Stimulated activated CD8-positive, alpha-beta memory T cell treated with anti-CD3 and anti-CD28 coated beads, Interleukin-4, amount 100 ng/mL, for 48 hours (primary cell): ENCODE data around the gene SRRM2.
A peak's percentile ranks its signal among the peaks of the same experiment; 100 is the strongest.
"Not testable (repeated sequence)": the region's sequence is repeated elsewhere in the genome, so short reads cannot be mapped to it uniquely, and the experiment has no call there.

Experiments used
- DNase-seq: peaks from one replicate; pipeline ENCODE4 v3.0.0-alpha.2; 2020

Gene SRRM2

DNA sequence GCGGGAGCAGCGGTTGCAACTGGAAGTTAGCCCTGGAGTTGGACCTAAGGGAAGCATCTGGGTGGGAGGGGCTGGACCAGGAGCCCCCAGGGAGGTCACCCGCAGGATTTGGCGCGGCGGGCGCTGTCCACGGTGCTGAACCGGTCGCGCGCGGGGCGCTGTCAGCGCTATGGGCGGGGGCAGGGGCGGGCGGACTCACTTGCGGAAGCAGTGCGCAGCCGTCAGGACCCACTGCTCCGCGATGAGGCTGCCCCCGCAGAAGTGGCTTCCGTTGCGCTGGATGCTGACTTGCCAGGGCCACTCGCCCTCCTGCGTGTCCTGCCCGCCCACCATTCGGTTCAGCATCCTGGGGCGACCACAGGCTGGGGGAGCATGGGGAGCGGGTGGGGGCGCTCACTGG is 36.9 kb upstream of the SRRM2 start:
- peak; percentile 87 for DNase-seq

DNA sequence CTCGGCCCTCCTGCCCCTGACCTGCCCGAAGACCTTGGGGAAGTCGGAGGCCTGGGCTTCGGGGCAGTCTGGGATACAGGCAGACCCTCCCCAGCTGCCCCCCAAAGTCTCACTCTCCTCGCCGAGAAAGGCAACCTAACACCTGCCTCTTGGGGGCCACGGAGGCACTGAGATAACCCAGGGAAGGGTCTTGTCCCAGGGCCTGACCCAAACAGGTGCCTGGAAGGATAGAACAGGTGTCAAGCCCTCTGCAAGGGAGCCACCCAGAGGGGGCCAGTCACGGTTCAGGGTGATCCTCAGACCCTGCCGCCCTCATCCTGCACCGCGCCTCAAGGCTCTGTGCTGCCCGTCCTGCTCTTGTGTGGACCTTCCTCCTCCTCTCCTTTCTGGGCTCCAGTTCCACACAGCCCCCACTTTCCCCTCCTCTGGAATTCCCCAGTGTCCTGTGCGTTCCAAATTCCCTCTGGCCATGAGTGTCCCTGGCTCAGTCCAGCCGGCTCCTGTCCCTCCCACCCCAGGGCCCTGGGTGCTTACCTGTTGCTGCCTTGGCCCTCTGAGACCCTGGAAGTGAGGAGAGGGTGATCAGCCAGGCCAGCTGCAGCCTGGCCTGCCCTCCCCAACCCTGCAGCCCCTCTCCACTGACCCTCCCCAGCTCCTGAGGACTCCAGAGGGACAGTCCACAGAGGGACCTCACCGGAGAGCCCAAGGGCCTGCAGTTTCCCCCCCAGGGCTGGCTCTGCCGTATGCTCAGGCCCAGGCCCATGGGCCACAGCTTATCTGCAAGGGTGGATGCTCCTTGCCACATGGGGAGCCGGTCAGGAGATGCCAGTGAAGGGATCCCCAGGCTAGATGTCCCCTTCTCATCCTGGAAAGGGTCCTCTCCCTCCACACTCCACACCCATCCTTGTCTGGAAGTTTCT is 36.2 kb upstream of the SRRM2 start:
- DNase-seq: no peak

DNA sequence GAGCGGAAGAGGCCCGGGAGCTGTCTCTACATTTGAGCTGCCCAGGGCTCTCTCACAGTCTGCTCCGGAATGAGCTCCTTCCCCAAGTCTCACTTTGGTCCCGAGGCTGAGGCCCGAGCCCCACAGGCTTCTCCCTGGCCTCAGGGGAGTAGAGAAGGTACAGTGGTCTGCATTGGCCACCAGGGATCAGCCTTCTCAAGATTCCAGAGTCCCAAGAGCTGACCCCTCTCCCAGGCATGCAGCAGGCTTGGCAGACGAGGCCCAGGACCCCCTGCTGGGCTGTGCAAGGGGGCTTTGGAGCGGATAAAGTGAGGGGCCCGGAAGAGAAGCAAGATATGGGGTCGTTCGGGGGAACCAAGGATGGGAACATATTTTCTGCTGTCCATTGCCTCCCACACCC is 35.5 kb upstream of the SRRM2 start:
- no peak for DNase-seq

GRCh38 chr16:2717383-2718263 is 34.8 kb upstream of the SRRM2 start:
- DNase-seq: no peak

DNA sequence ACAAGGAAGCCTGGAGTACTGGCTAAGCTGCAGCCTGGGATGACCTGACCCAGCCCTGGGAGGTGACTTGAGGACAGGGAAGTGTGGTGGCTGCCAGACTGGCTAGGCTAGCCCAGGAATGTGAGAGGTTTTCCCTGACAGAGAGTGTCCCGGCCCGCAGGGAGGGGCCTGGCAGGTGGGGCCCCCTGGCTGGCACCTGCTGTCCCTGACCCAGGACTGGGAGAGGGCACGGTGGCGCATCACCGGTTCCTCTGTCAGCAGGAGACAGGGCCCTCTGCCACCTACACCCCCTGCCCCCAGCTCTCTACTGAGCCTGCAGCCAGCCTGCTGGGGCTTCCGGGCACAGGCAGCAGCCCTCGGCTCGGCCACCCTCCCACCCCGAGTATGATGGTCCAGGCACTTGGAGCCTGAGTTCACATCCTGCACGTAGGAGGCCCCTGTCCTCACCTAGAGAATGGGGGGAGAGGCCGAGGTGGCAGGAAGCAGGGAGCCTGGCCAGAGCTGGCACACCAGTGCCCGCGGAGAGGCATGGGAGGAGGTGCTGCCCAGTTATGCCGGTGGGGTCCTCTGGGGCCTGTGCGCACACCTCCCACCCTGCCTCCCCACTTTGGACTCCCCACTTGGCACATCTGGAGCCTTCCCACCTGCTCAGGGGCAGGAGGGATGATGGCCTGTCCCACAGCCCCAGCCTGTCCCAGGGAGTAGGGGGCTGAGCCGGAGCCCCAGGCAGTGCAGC is 32.9 kb upstream of the SRRM2 start:
- DNase-seq: no peak

- DNase-seq: no peak
These were observed 32.4 kb upstream of the SRRM2 start, which contains the start of gene PRSS27 for GRCh38 chr16:2720064-2720457. TSS of gene PRSS27 (minus strand) at chr16:2720224. CDS start at chr16:2720160, 64 bp downstream.

- peak; percentile 91 for DNase-seq
These were observed 31.5 kb upstream of the SRRM2 start for GRCh38 chr16:2720719-2721633.

GRCh38 chr16:2721634-2722173 is 30.7 kb upstream of the SRRM2 start:
- not testable (repeated sequence) for DNase-seq

DNA sequence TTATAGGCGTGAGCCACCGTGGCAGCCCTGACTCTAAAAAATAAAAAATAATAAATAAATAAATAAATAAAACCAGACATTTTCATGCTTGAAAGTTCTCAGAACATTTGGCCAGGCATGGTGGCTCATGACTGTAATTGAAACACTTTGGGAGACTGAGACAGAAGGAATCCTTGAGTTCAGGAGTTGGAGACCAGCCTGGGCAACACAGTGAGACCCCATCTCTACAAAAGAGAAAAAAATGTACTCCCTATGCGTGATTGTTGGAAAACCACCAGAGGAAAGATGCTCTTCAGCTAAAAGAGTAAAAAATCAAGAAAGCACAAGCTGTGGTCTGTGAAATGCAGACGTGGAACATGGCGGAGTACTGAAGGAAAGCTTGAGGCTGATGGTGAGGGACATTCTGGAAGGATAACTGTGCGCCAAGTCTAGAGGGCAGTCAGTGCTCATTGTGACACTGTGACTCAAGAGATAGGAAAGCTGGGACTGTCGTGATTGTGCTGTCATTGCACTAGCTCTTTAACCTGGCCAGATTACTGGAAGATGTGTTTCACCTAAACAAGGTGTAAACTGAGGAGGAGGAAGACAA is 28.3 kb upstream of the SRRM2 start:
- DNase-seq: no peak

DNA sequence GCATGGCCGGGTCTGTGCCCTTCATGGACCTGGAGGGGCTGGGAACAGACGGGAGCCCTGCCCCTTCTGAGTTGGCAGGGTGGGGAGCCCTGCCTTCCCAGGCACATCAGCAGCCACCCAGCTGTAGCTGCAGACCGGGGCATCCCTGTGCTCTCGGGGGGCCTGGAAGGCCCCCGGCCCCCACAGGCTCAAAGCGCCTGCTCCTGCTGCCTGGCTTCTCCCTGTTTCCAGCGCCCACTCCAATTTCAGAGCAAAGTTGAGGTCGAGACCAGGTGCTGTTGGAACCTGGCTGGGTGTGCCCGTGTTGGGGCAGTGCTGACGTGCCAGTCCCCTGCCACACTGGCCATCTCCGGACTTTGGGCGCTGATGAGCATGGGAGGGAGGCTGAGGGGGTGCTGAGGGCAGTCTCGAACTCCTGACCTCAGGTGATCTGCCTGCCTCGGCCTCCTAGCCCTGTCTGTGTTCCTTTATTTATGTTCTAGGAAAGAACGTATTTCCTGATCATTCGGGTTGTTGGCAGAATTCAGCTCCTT is 27.6 kb upstream of the SRRM2 start:
- no peak for DNase-seq

DNA sequence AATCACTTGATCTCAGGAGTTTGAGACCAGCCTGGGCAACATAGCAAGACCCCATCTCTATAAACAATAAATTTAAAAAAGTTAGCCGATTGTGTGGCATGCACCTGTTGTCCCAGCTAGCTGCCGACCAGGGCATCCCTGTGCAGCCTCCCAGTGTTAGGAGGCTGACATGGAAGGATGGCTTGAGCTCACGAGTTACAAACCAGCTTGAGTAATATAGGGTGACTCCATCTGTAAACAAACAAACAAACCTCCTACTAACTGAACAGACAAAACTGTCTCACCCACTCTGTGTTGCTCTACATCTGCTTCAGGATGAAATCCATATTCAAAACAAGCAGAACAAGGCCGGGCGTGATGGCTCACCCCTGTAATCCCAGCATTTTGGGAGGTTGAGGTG is 25.5 kb upstream of the SRRM2 start:
- DNase-seq: no peak

GRCh38 chr16:2728034-2728433 is 24.4 kb upstream of the SRRM2 start:
- DNase-seq: no peak

DNA sequence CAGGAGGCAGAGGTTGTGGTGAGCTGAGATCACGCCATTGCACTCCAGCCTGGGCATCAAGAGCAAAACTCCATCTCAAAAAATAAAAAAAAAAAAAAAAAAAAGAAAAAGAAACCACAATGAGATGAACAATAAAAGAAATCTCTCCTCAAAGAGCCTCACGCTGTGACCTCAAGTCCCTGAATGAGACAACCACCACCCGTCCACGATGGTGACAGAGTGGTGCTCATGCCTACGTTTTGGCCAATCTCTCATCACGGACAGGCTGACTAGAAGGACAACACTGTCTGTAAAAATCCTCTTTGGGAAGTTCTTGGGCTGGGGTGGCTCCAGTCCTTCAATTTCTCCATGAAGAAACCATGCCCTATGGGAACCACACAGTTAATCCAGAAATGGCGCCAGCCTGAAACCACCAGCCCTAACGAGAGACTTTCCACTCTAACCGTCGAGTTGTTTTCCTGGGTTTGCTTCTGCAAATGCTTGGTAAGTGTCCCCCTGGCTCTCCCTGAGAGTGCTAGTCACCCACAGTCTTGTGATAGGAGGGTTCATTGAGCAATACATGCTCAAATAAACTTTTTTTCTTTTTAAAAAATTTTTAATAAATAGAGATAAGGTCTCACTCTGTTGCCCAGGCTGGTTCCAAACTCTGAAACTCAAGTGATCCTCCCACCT is 17.5 kb upstream of the SRRM2 start:
- DNase-seq: no peak

DNA sequence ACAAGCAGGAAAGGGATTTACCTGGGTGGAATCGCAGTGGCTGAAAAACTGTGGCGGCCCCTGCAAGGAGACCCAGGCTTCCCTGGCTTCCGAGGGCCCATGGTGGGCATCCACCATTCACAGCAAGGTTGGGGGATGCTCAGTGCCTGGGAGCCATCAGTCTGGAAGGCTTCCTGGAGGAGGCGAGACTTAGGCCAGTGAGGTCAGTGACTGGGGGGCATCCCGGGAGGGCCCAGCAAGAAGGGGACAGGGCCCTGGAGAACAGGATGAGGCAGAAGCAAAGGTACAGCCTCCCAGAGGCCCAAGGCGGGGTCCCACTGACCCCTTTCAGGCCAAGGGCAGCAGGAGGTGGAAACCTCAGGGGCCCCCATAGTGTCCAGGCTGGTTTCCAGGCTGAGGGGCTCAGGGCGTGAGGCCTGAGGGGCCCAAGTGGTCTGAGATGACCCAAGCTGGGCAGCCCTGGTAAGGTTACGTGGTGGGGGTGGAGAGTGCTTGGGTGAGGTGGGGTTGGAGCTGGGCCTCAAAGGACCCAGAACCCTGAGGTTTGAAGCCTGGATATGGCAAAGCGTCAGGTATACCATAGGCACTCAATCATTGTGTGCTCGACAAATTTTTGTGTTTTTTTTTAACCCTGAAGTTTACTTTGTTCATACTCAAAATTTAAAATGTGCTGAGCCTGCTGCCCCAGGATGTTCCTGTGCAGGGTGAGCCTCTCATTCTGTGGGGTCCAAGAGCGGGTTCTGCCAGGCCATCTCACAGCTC is 15.8 kb upstream of the SRRM2 start:
- DNase-seq: no peak

DNA sequence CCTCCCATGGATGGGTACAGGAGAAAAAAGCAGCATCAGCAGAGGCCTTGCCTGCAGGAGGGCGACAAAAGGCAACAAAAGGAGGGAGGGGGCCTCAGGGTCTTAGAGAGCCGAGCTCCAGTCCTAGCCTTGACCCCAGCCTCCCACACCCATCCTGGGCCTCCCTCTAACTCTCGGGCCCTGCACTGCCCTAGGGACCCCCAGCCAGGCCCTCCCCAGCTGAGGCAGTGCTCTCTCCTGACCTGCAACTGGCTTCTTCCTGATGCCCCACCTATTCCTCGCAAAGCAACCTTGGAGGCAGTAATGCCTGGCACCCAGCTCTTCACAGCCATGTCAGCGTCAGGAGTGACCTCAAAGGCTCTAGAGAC is 15.2 kb upstream of the SRRM2 start:
- no peak for DNase-seq

GRCh38 chr16:2737895-2738418 is 14.5 kb upstream of the SRRM2 start:
- no peak for DNase-seq

GRCh38 chr16:2738615-2739014 is 13.8 kb upstream of the SRRM2 start:
- DNase-seq: no peak

DNA sequence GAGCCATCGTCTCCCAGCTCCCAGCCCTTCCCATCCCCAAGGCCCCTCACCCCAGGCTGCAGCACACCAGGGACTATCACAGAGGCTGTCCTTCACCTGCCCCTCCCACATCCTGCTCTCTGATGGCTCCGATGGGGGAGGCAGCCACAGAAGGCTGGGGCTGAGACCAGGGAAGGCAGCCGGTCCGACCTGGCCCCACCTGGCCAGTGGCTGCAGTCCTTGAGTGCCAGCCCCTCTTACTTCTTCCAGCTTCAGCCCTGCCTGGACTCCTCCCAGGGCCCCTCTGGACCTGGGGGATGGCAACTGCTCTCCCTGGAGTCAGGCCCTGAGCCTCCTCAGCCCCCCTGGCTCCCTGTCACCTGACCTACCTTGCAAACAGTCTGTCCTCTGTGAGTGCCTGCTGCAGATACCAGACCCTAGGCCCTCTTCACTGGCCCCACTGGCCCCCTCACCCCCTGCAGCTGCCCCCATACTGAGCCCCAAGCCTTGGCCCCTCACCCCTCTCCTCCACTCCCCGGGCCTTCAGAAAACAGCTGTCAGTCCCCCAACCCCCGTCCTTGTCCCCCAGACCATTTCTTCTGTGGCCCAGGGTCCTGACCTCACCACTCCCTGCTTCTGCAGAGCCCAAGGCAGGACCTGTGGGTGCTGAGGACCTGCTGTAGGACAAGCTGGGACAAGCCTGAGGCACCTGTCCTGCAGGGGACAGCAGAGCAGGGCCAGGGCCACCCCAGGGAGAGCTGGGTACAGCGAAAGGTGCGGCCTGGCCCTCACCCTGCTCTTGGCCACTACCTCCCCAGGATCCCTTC is 12.6 kb upstream of the SRRM2 start:
- DNase-seq: no peak

DNA sequence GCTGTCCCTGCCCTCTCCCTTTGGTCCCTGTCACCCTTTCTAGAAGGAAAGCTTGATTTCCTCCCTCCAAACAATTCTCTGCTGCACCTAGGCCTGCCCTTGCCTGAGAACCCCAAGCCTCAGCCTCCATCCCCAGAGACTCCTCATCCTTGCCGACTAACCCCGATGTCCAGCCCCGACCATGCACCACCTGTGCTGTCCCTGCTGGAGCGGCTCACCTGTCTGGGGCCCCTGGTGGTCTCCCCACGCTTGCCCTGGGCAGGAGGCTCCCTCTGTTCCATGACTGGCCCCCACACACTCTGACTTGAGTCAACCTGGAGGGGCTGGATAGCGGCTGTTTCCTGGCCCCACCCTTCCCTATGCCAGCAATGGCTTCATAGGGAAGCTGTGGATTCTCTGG is 12.0 kb upstream of the SRRM2 start:
- no peak for DNase-seq
